ENCODE data around the gene ITGB8. TPM values are rescaled to one million over a fixed set of nuclear protein-coding genes. Genes with fewer than 3 reads are reported as not detected.

Gene ITGB8
- total RNA-seq, 1 donor from 2014 or later = 23.3 TPM

DNA sequence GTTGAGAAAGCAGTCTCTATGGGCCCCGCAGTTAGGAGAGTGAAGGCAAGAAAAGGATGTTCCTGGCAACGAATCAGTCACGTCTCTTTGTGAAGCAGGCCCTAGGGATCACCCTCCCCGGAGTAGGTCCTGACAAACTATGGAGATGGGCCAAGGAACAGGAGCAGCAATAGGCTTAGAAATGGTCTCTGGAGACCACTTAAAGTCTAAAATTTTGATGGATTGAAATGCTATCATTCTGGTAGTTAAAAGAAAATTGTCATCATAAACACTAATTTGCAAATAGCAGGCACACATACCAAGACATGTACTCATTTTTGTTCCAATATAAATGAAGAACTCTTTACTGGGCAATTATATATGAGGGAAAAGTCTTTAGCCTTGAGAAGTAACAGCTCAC, 123.5 kb downstream of the ITGB8 start:
- Mint-ChIP-seq H3K27me3 (no peaks in the 10 kb centered on the region), H3K36me3 (no peaks in the 10 kb centered on the region), H3K9me3 (no peaks in the 10 kb centered on the region), H3K4me1 (ENCODE audit: unreplicated experiment) (no peaks in the 10 kb centered on the region), H3K4me3 (no peak overlapping the region), H3K27ac (no peak overlapping the region)
- no peak for TF ChIP-seq CTCF (conservative IDR thresholded peaks at IDR 0.05)
- no peak for DNase-seq (ENCODE audit: extremely low spot score, unreplicated experiment)

- Mint-ChIP-seq H3K27ac (no peak overlapping the region), H3K4me3 (no peak overlapping the region), H3K9me3 (no peaks in the 10 kb centered on the region), H3K4me1 (ENCODE audit: unreplicated experiment) (no peaks in the 10 kb centered on the region), H3K27me3 (no peaks in the 10 kb centered on the region), H3K36me3 (no peaks in the 10 kb centered on the region)
- no peak for TF ChIP-seq CTCF (conservative IDR thresholded peaks at IDR 0.05)
- DNase-seq (ENCODE audit: extremely low spot score, unreplicated experiment) = no peak
Observed at GRCh38 chr7:20456701-20457100, 126.0 kb downstream of the ITGB8 start.

DNA sequence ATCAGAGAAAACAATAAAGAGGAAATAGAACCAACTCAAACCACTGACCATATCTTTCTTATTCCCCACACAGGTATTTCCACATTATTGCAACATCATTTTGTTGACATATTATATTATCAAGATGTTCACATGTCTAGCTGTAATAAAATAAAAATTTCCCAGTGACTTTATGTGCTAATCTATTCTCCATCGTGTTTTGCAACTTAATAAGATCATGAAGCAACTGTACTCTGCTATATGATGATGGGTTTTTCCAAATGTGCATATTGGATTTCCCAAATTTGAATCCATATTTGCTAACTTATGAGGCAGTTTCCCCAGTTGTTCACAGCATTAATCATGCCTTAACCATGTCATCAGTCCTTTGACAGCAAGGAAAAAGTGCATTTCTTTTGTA, 127.8 kb downstream of the ITGB8 start:
- DNase-seq (ENCODE audit: extremely low spot score, unreplicated experiment) = no peak
- TF ChIP-seq CTCF (conservative IDR thresholded peaks at IDR 0.05) = no peak
- H3K27ac Mint-ChIP-seq = no peak overlapping the region

GRCh38 chr7:20459419-20459818, 128.7 kb downstream of the ITGB8 start:
- no peak overlapping the region for H3K27ac Mint-ChIP-seq
- H3K36me3 Mint-ChIP-seq = no peaks in the 10 kb centered on the region
- DNase-seq (ENCODE audit: extremely low spot score, unreplicated experiment) = no peak
- H3K9me3 Mint-ChIP-seq = no peaks in the 10 kb centered on the region
- no peaks in the 10 kb centered on the region for H3K4me1 Mint-ChIP-seq (ENCODE audit: unreplicated experiment)
- no peak overlapping the region for H3K4me3 Mint-ChIP-seq
- no peaks in the 10 kb centered on the region for H3K27me3 Mint-ChIP-seq
- TF ChIP-seq CTCF (conservative IDR thresholded peaks at IDR 0.05) = no peak

More for the DNA sequence above, 127.8 kb downstream of the ITGB8 start:
- Mint-ChIP-seq H3K4me3 (no peak overlapping the region), H3K9me3 (no peaks in the 10 kb centered on the region), H3K36me3 (no peaks in the 10 kb centered on the region), H3K27me3 (no peaks in the 10 kb centered on the region), H3K4me1 (ENCODE audit: unreplicated experiment) (no peaks in the 10 kb centered on the region)

GRCh38 chr7:20464891-20465290, 134.2 kb downstream of the ITGB8 start:
- no peak for TF ChIP-seq CTCF (conservative IDR thresholded peaks at IDR 0.05)
- Mint-ChIP-seq H3K27ac (no peak overlapping the region), H3K27me3 (no peaks in the 10 kb centered on the region), H3K36me3 (no peaks in the 10 kb centered on the region), H3K9me3 (no peaks in the 10 kb centered on the region), H3K4me1 (ENCODE audit: unreplicated experiment) (no peaks in the 10 kb centered on the region), H3K4me3 (no peak overlapping the region)
- DNase-seq (ENCODE audit: extremely low spot score, unreplicated experiment) = no peak

Other genes starting within 250 kb of the ITGB8 start
- 14.8 and 27.8 TPM in 2 replicates for gene MACC1, start 113.5 kb upstream of the ITGB8 start, total RNA-seq (ENCODE audit: low replicate concordance)